Measurements from ENCODE around the gene SLC6A8.

The SLC6A8 gene

DNA sequence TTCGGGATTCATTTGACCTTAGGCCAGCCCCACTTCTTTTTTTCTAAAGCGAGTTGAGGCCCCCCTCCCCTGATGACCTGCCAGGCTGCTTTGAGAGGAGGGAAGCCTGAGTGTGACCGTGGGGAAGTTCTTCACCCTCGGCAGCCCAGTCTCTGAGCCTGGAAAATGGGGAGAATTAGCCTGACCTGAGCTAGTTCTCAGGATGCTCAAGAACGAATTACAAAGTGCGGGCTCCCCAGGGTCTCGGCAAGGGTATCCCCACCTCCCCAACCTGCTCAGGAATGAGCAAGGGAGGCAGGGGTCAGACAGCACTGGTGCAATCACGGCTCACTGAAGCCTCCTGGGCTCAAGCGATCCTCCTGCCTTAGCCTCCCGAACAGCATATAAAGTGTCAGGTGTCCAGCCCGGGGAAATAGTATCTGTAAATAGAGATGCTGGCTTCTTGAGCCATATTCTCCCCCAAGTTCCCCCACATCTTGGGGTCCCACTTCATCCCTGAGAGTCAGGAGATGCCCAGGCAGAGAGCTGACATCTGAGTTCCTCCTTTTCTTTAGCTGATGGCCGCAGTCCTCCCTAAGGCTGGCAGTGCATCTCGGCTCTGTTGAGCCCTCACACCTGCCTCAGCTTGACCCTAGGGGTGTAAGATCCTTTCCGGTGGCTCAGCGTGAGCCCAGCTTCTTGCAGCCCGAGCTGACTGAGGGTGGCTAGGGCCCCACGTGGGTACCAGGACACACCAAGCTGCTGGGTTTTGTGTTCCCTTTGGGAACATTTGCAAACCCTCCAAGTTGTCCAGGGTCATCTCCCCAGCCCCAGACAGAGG, 39.2 kb upstream of the SLC6A8 start:
- DNase-seq = no peak

DNA sequence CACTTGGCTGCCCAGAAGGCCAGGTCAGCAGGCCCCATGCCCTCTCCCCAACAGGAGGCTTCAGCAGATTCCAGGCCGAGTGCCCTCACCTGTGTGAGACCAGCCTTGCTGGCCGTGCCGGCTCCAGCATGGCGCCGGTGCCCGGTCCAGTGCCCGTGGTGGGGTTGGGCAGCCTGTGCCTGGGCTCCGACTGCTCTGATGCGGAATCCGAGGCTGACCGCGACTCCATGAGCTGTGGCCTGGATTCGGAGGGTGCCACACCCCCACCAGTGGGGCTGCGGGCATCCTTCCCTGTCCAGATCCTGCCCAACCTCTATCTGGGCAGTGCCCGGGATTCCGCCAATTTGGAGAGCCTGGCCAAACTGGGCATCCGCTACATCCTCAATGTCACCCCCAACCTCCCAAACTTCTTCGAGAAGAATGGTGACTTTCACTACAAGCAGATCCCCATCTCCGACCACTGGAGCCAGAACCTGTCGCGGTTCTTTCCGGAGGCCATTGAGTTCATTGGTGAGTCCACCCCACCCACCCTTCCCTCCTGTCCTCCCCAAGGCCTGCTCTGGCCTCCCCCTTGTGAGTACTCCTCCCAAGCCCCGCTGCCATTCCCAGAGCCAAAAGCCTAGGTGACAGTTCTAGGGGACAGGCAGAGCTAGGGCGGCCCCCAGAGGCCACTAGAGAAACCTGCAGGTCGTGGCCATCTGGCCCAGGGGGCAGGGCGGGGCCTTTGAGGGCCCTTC, 38.4 kb upstream of the SLC6A8 start:
- no peak for DNase-seq

DNA sequence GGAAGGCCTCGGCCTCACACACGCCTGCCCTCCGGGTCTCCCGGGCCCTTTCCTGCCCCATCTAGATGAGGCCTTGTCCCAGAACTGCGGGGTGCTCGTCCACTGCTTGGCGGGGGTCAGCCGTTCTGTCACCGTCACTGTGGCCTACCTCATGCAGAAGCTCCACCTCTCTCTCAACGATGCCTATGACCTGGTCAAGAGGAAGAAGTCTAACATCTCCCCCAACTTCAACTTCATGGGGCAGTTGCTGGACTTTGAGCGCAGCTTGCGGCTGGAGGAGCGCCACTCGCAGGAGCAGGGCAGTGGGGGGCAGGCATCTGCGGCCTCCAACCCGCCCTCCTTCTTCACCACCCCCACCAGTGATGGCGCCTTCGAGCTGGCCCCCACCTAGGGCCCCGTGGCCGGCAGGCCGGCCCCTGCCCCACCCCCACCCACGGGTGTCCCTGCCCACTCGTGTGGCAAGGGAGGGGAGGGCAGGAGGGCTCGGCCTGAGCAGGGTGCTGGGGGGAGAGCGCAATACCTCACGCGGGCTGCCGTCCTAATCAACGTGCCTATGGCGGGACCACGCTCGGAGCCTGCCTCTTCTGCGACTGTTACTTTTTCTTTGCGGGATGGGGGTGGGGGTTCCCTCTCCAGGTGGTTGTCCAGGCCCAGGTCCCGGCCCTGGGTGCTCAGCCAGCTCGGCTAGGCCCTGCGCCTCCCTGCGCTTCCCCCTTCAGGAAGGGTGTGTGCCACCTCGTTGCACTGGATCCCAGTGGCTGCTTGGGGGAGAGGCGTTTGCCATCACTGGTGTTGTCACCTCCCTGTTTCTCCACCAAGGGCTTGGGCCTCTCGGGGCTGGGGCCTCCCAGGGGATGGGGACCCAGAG, 37.6 kb upstream of the SLC6A8 start:
- no peak for DNase-seq

DNA sequence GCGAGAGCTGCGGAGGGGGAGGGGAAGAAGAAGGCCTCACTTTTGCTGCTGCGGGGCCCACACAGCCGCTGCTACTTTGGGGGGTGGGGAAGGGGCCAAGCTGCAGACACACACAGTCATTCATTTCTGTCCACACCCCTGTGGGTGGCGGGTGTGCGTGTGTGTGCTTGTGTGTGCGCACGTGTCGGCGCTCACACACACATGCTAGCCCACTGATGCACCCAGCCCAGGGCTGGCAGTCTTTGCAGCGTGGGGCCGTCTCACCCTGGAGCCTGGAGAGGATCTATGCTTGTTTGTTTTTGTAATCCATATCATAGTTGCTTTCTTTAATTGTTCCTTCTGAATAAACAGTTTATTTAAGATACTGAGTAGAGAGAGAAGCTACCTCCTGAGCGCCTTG, 36.8 kb upstream of the SLC6A8 start:
- no peak for DNase-seq

DNA sequence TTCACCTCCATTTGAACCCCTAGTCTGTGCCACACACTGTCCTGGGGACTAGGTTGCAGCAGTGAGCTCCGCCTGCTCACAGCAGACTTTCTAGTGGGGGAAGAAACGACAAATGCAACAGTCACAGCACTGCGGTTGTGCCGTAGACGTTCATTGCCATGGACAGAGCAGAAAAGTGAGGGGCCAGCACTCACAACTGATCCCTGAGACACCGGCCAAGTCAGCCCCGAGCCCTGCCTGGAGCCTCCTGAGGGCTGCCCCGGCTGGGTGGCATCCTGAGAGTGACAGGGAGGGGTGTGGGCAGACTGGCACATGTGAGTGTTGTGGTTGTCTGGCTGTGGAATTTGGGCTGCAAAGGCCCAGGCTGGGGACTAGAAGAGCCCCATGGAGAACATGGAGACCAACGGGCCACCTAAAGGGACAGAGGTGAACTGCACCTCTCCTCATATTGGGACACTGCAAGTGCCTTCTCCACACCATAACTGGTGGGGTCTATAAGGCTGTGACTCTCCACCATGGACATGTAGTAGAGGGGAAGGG, 36.1 kb upstream of the SLC6A8 start:
- no peak for DNase-seq

DNA sequence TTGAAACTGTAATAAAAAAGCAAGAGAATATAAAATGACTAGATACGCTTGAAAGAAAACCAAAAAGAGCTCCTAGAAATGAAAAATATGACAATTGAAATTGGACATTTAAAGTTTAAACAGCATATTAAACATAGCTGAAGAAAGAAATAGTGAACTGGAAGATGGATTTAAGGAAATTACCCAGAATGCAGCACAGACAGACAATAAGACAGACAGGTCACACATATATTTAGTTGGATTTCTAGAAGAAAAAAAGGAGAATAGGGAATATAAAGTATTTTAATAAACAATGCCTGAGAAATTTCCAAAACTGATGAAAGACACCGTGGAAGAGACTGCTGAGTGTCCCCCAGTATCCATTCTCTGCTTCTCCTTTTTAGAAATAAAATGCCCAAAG, 34.2 kb upstream of the SLC6A8 start:
- no peak for DNase-seq

DNA sequence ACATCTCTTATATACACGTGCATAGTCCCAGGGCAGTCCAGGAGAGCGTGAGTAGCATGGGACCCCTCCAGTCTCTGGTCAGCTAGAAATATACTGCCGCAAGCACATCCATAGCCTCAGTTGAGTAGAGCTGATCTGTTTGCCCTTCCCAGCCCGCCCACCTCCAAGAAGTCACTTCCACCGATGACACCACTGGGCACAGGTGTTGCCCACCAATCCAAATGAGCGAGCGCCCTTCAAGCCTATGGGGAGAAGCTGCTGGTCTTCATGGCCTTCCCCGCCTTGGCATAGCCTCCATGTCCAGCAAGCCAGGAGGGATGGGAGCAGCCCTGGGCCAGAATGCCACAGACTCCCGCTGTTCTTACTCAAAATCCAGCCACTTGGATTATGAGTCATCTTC, 30.6 kb upstream of the SLC6A8 start:
- DNase-seq = no peak

DNA sequence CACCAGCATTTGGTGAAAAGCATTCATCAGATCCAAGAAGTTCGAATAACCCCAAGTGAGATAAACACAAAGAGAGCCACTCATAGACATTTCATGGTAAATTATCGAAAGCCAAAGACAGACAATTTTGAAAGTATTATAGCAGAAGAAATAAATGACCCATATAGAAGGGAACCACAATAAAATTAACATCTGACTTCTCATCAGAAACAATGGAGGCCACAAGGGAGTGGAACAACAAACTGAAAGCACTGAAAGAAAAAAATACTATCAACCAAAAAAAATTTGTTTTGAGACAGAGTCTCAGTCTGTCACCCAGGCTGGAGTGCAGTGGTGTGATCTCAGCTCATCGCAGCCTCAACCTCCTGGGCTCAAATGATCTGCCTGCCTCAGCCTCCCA, 28.5 kb upstream of the SLC6A8 start:
- DNase-seq = no peak

DNA sequence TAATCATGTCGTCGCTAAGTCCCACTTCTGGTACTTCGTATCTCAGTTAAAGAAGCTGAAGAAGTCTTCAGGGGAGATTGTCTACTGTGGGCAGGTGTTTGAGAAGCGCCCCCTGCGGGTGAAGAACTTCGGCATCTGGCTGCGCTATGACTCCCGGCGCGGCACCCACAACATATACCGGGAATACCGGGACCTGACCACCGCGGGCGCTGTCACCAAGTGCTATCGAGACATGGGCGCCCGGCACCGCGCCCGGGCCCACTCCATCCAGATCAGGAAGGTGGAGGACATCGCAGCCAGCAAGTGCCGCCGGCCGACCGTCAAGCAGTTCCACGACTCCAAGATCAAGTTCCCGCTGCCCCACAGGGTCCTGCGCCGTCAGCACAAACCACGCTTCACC, 25.5 kb upstream of the SLC6A8 start:
- peak in 1 of 2 donors; percentile 5 for DNase-seq

DNA sequence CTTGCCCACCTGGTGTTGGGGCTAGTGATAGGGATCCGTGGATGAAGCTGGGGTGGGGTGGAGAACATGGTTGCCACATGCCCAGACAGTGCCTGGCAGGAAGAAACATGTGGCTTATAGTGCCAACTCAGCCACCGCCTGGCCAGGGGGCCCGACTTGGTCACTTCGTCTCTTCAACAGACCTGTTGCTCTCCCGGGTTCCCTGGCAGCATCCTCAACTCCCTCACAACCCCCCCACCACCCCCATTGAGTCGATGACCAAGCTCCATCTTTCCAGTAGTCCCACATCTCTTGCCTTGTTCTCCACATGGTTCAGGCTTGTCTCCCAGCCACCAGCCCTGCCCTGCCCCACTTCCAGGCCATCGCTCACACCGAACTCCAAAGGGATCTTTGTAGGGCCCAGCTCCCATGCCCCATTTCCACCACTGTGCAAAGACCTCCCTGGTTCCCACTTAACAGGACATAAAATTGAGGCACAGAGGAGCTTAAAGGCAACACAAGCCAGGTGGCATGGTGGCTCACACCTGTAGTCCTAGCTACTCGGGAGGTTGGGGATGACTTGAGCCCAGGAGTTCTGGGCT, 21.9 kb upstream of the SLC6A8 start:
- DNase-seq = no peak

DNA sequence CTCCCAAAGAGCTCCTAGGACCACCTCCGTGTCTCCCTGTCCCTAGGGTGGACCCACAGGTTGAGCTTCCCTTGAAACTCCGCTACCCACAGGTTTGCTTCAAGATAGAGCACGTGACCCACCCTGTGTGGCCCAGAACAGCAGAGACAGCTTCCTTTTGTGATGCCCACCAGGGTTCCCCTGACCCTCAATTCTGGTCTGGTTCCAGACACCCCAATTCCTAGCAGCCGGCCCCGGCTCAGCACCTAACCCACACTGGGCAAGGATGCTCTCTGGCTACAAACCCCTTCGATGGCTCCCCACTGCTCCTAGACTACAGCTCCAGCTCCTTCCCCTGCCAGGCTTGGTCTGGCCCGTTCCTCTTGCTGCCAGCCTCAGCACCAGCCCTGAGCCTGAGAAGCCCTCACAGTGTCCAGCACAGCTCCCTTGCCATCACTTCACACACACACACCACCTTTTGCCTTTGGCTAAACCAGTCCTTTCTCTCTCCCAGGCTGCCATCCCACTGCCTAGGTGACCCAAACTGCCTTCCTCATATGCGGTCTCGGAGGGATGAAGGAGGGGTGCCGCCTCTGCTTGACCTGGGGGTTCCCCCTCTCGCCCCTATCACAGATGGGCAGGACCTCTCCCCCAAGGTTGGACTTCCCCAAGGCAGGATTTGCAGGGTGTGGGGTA, 20.3 kb upstream of the SLC6A8 start:
- no peak for DNase-seq

DNA sequence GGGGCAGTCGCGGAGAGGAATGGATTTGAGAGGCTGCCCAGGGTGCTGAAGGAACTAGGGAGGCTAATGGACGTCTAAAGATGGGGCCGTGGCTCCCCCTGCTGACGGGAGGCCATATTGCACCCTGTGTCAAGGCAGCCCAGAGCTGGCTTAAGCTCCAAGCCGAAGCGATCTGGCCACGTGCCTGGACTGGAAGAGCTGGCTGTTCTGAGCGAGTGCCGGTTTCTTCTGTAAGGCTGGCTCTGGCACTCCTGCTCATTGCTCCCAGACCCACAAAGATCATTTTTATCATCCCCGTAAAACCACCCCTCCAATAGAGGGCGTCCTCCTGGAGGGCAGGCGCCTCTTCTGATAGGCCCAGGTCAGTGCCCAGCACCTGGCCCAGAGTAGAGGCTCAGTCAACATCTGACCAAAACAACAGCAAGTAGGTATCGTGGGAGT, 19.8 kb upstream of the SLC6A8 start:
- peak; percentile 12 to 29 for DNase-seq

DNA sequence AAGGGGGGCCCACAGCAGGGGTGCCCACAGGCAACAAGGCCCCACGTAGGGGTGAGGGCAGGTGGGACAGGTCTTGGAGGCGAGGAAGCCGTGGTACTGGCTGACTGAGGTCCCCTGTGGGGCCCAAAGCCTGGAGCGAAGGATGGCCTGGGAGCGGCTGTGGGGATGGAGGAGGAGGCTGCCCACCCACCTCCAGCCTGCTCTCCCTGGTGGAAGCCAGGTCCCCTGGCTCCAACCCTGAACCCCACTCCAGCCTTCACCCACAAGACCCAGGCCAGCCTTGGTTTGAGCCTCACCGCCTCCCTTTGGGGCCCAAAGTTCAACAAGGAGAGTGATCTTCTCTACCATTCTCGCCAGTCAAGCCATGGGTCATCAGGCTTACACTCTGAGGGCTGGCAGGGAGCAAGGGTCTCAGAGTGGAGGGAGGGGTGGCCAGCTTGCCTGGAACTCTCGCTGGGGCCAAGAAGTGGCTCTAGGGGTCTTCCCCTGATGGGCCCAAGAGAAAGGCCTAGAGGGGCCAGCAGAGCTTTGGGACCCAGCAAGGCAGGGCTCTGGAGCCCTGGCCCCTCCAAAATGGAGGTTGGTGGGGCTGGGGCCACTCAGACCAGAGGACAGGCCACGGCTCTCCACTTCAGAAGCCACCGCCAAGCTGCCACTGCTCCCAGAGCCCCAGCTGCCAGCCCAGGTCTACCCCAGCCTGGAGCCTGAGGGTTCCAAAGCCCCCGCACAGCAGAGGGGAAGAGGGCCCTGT, 19.1 kb upstream of the SLC6A8 start:
- no peak for DNase-seq

DNA sequence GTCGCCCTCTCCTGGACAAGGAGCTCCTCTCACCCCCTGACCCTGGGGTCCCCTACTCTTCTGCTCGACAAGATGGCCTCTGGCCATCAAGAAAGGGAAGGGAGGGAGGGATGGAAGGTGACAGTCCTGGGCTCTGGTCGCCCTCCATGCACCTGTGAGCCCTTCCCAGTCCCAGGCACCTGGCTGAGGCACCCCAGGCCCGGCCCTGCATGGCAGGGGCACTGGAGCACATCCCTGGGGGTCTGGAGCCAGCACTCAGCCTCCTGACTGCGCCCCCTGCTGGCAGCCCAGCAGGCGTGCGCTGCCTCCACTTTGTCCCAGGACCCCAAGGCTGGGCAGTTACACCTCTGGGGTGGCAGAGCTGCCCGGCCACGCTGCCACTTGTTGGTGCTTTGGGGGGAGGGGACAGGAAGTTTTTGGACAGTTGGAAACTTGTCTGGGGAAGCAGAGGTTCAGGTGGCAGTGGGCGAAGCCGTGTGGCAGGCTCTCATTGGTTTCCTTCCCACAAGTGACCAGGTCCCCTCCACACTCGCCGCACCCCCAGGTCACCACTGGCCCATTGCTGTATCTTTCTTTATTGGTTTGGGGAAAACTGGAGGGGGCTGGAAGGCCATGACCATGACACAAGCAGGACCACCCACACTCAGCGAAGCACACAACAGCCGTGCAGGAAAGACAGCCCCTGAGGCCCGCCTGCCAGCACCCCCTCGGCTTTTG, 18.4 kb upstream of the SLC6A8 start:
- no peak for DNase-seq

DNA sequence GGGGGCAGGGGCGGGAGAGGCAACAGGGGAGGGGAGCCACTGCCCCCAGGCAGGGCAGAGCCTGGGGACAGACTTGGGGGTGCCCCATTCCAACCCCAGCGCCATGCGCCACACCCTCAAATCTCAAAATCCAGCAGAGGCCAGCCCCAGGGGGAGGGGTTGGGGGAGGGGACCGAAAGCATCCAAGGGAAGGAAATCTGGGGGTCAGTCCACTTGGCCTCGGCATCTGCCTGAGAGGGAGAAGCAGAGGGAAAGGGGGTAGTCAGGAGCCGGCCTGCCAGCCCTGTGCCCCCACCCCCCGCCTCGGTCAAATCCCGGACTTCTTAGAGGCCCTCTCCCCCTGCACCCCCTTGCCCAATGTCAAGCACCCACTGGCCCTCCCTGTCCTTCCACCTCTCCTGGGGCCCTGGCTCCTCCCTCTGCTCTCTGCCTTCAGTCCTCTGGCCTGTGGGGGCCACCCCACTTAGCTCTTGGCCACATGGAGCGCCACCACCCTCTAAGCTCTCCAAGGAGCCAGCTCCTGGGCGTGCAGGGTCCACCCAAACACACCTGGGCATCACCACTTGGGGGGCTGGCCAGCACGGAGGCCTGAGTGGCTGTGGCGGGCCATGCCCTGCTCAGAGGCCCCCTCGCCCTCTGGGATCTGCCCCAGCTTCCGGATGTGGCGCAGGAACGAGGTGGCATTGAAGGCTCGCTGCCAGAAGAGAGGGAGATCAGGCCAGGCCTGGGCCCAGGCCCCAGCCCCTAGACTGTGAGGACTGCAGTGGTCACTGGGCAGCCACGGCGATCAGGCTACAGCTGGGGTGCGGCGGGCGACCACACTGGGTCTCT, 17.6 kb upstream of the SLC6A8 start:
- DNase-seq = no peak

DNA sequence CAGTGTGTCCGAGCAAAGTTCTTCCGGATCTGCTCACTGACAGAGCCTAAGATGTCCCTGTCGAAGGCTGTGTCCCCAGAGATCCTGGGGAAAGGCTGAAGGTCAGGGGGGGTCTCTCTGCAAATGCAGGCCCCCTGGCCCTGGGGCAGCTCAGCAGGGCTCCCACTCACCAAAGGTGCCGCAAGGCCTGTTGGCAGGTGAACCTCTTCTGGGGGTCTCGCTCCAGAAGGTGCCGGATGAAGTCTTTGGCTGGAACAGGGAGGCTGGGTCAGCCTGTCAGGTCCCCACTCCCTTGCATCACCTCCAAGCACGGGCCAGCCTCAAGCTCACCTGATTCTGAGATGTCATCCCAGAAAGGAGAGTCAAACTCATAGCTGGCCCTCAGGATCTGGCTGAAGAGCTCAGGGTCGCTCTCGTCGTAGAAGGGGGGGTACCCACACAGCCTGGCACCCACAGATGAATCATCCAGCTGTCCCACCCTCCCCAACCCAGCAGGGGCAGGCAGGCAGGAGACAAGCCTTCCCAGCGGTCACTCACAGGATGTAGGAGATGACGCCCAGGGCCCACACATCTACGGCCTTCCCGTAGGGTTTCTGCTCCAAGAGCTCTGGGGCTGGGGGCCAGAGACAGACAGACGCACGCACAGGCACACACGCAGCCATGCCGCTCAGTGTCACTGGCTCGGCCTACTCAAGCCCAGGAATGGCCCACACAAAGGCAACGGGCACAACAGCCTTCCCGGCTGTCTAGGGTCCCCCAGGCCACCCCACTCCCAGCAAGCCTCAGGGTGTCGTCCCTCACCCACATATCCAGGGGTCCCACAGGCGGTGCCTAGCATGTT, 16.8 kb upstream of the SLC6A8 start:
- no peak for DNase-seq

DNA sequence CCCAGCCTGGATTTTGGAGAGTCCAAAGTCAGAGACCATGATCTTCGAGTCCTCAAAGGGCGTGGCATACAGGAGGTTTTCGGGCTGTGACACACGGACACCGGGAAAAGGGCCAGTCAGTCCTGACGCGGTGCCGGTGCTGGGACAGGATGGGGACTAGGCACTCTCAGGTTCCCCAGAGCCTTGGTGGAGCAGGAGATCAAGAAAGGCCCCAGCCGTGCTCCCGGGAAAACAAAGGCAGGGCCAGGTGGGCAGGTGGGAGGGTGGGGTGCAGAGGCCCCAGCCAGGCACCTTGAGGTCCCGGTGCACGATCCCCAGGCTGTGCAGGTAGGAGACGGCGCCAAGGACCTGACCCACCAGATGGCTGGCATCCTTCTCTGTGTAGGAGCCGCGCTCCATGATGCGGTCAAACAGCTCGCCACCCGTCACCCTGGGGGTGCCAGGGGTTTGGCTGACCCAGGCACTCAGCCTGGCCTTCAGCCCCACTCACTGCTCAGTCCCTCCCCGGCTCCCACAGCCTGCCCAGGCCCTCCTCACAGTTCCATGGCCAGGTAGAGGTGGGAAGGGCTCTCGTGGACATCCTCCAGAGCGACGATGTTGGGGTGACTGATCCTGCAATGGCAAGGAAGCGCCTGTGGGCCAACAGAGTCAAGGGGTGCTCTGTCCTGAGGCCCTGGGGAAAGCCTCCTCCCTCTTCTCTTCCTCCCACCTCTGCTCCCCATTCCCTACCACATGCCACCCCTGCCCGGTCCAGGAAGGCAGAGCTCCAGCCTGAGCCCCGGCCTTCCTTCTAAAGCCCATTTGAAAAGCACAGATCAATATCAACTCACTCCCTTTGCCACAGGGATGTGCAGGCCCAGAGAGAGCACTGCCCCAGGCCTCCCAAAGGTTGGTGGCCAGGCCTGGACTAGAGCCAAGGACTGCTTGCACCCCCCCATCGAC, 15.9 kb upstream of the SLC6A8 start:
- DNase-seq = no peak
